ENCODE measurements around the gene CPED1. TPM values are rescaled to one million over a fixed set of nuclear protein-coding genes. Genes with fewer than 3 reads are reported as not detected.
"Not testable (repeated sequence)": the region's sequence is repeated elsewhere in the genome, so short reads cannot be mapped to it uniquely, and the experiment has no call there.

Gene CPED1
- total RNA-seq, 2 experiments from 2014 or later = 0.17 TPM; not detected in 1

- no peak overlapping the region for H3K4me3 Mint-ChIP-seq
- no peak overlapping the region for H3K27ac Mint-ChIP-seq
- POLR2A ChIA-PET = no interaction called here
- peaks cover 17% of the 10 kb centered on the region for H3K27me3 Mint-ChIP-seq
- no peaks in the 10 kb centered on the region for H3K36me3 Mint-ChIP-seq (ENCODE audit: low read depth)
- H3K9me3 Mint-ChIP-seq = no peaks in the 10 kb centered on the region
- DNase-seq = no peak
- CTCF ChIA-PET = no interaction called here
- no peaks in the 10 kb centered on the region for H3K4me1 Mint-ChIP-seq
Observed at GRCh38 chr7:121163699-121164098, 175.2 kb downstream of the CPED1 start.

DNA sequence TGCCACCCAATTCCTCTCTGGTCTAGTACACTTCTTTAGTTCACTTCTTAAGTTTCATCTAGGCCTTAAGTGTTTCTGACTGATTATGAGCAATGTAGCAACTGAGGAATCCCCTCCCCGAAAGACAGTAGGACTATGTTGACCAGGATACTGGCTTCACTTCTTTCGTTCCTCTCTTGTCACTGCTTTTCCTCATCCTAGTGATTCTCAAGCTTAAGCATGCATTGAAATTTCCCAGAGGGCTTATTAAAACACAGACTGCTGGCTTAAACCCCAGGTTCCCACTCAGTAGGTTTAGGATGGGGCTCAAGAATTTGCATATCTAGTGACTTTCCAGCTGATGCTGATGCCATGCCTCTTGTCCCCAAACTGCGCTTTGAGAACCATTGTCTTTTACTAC is 175.7 kb downstream of the CPED1 start:
- no peaks in the 10 kb centered on the region for H3K4me1 Mint-ChIP-seq
- H3K9me3 Mint-ChIP-seq = no peaks in the 10 kb centered on the region
- H3K27ac Mint-ChIP-seq = no peak overlapping the region
- no peaks in the 10 kb centered on the region for H3K36me3 Mint-ChIP-seq (ENCODE audit: low read depth)
- peaks cover 17% of the 10 kb centered on the region for H3K27me3 Mint-ChIP-seq
- H3K4me3 Mint-ChIP-seq = no peak overlapping the region
- POLR2A ChIA-PET = no interaction called here
- CTCF ChIA-PET = no interaction called here
- DNase-seq = no peak

- DNase-seq = no peak
- no peak overlapping the region for H3K27ac Mint-ChIP-seq
- H3K36me3 Mint-ChIP-seq (ENCODE audit: low read depth) = no peaks in the 10 kb centered on the region
- peaks cover 10% of the 10 kb centered on the region for H3K27me3 Mint-ChIP-seq
- no peaks in the 10 kb centered on the region for H3K4me1 Mint-ChIP-seq
- no peaks in the 10 kb centered on the region for H3K9me3 Mint-ChIP-seq
- H3K4me3 Mint-ChIP-seq = no peak overlapping the region
- ChIA-PET CTCF (interaction anchor here (1.0 kb wide), 1 partner anchor 10 kb away, joined by 3 read pairs; no protein-coding TSS in a partner anchor), POLR2A (interaction anchor here (0.6 kb wide), 1 partner anchor 1318 kb away, joined by 3 read pairs; no protein-coding TSS in a partner anchor)
Observed at GRCh38 chr7:121166916-121167315, 178.4 kb downstream of the CPED1 start.

- peaks cover 9% of the 10 kb centered on the region for H3K27me3 Mint-ChIP-seq
- H3K9me3 Mint-ChIP-seq = no peaks in the 10 kb centered on the region
- ChIA-PET CTCF (no interaction called here), POLR2A (no interaction called here)
- no peaks in the 10 kb centered on the region for H3K4me1 Mint-ChIP-seq
- H3K36me3 Mint-ChIP-seq (ENCODE audit: low read depth) = no peaks in the 10 kb centered on the region
- DNase-seq = no peak
- H3K27ac Mint-ChIP-seq = no peak overlapping the region
- H3K4me3 Mint-ChIP-seq = no peak overlapping the region
Observed at GRCh38 chr7:121167971-121168370, 179.5 kb downstream of the CPED1 start.

GRCh38 chr7:121169469-121169868 is 181.0 kb downstream of the CPED1 start:
- CTCF ChIA-PET = no interaction called here

GRCh38 chr7:121172484-121172883 is 184.0 kb downstream of the CPED1 start:
- Mint-ChIP-seq H3K36me3 (ENCODE audit: low read depth) (no peaks in the 10 kb centered on the region), H3K27ac (no peak overlapping the region), H3K4me1 (no peaks in the 10 kb centered on the region), H3K4me3 (no peak overlapping the region), H3K9me3 (no peaks in the 10 kb centered on the region), H3K27me3 (peaks cover 6% of the 10 kb centered on the region)
- CTCF ChIA-PET = no interaction called here
- POLR2A ChIA-PET = no interaction called here
- no peak for DNase-seq

More at GRCh38 chr7:121169469-121169868, 181.0 kb downstream of the CPED1 start:
- no peak for DNase-seq
- Mint-ChIP-seq H3K4me3 (no peak overlapping the region), H3K4me1 (no peaks in the 10 kb centered on the region), H3K27me3 (peaks cover 10% of the 10 kb centered on the region), H3K9me3 (no peaks in the 10 kb centered on the region), H3K27ac (no peak overlapping the region), H3K36me3 (ENCODE audit: low read depth) (no peaks in the 10 kb centered on the region)
- POLR2A ChIA-PET = no interaction called here

GRCh38 chr7:121175826-121176225 is 187.3 kb downstream of the CPED1 start:
- no peaks in the 10 kb centered on the region for H3K36me3 Mint-ChIP-seq (ENCODE audit: low read depth)
- H3K9me3 Mint-ChIP-seq = no peaks in the 10 kb centered on the region
- no peak overlapping the region for H3K4me3 Mint-ChIP-seq
- ChIA-PET POLR2A (no interaction called here), CTCF (no interaction called here)
- peaks cover 6% of the 10 kb centered on the region for H3K4me1 Mint-ChIP-seq
- DNase-seq = no peak
- H3K27ac Mint-ChIP-seq = no peak overlapping the region
- H3K27me3 Mint-ChIP-seq = peaks cover 4% of the 10 kb centered on the region

GRCh38 chr7:121178452-121178851 is 189.9 kb downstream of the CPED1 start:
- no peaks in the 10 kb centered on the region for H3K9me3 Mint-ChIP-seq
- H3K36me3 Mint-ChIP-seq (ENCODE audit: low read depth) = no peaks in the 10 kb centered on the region
- peaks cover 6% of the 10 kb centered on the region for H3K4me1 Mint-ChIP-seq
- no peak overlapping the region for H3K4me3 Mint-ChIP-seq
- no peak overlapping the region for H3K27ac Mint-ChIP-seq
- ChIA-PET POLR2A (no interaction called here), CTCF (no interaction called here)
- peaks cover 11% of the 10 kb centered on the region for H3K27me3 Mint-ChIP-seq
- DNase-seq = no peak

DNA sequence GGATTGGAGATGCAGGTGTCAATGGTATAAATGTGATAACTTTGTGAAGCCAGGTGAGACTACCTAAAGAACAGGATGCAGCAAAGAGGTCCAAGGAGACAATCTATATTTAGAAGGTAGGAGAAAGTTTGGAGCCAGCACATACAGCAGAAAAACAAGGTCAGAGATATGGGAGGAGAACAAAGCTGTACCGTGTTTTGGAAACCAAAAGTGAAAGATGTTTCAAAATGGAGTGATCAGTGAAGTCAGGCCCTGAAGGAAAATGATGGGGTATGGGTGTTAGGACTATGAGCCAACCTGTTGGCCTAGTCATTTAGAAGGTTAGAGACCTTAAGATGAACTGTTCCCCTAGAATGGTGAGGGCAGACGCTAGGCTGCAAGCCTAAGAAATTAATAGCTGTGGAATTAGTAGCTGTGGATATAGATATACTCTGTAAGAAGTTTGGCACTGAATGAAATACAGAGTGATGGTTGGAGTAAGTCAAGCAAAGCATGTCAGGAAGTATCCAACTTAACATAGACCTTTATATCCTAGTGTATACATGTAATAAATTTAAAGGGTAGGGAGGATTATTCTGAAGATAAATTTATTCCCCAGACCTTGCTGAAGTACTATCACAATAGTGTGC is 190.5 kb downstream of the CPED1 start:
- Mint-ChIP-seq H3K9me3 (no peaks in the 10 kb centered on the region), H3K27me3 (peaks cover 10% of the 10 kb centered on the region), H3K27ac (no peak overlapping the region), H3K36me3 (ENCODE audit: low read depth) (no peaks in the 10 kb centered on the region), H3K4me1 (peaks cover 6% of the 10 kb centered on the region), H3K4me3 (no peak overlapping the region)
- ChIA-PET POLR2A (no interaction called here), CTCF (no interaction called here)
- DNase-seq = no peak

- no peaks in the 10 kb centered on the region for H3K36me3 Mint-ChIP-seq (ENCODE audit: low read depth)
- no peak overlapping the region for H3K27ac Mint-ChIP-seq
- H3K4me3 Mint-ChIP-seq = no peak overlapping the region
- no peaks in the 10 kb centered on the region for H3K9me3 Mint-ChIP-seq
- peaks cover 12% of the 10 kb centered on the region for H3K27me3 Mint-ChIP-seq
- peaks cover 6% of the 10 kb centered on the region for H3K4me1 Mint-ChIP-seq
- DNase-seq = no peak
- CTCF ChIA-PET = no interaction called here
- POLR2A ChIA-PET = interaction anchor here (0.7 kb wide), 1 partner anchor 427 kb away, joined by 3 read pairs; no protein-coding TSS in a partner anchor
Observed at GRCh38 chr7:121180436-121181063, 192.0 kb downstream of the CPED1 start.

GRCh38 chr7:121181357-121181756 is 192.8 kb downstream of the CPED1 start:
- Mint-ChIP-seq H3K9me3 (no peaks in the 10 kb centered on the region), H3K36me3 (ENCODE audit: low read depth) (no peaks in the 10 kb centered on the region), H3K4me1 (peaks cover 6% of the 10 kb centered on the region), H3K4me3 (no peak overlapping the region), H3K27me3 (peaks cover 12% of the 10 kb centered on the region), H3K27ac (no peak overlapping the region)
- ChIA-PET POLR2A (interaction anchor here (0.7 kb wide), 1 partner anchor 426 kb away, joined by 3 read pairs; no protein-coding TSS in a partner anchor), CTCF (interaction anchor here (0.6 kb wide), 1 partner anchor 774 kb away, joined by 4 read pairs; no protein-coding TSS in a partner anchor)
- DNase-seq = no peak

- H3K27ac Mint-ChIP-seq = no peak overlapping the region
- H3K27me3 Mint-ChIP-seq = peaks cover 12% of the 10 kb centered on the region
- H3K4me3 Mint-ChIP-seq = no peak overlapping the region
- ChIA-PET CTCF (interaction anchor here (0.6 kb wide), 1 partner anchor 773 kb away, joined by 4 read pairs; no protein-coding TSS in a partner anchor), POLR2A (no interaction called here)
- no peak for DNase-seq
- no peaks in the 10 kb centered on the region for H3K9me3 Mint-ChIP-seq
- no peaks in the 10 kb centered on the region for H3K36me3 Mint-ChIP-seq (ENCODE audit: low read depth)
- peaks cover 6% of the 10 kb centered on the region for H3K4me1 Mint-ChIP-seq
Observed at GRCh38 chr7:121182281-121182680, 193.8 kb downstream of the CPED1 start.

- DNase-seq = no peak
- Mint-ChIP-seq H3K9me3 (no peaks in the 10 kb centered on the region), H3K4me1 (peaks cover 6% of the 10 kb centered on the region), H3K4me3 (no peak overlapping the region), H3K27ac (no peak overlapping the region), H3K27me3 (peaks cover 12% of the 10 kb centered on the region), H3K36me3 (ENCODE audit: low read depth) (no peaks in the 10 kb centered on the region)
- ChIA-PET CTCF (no interaction called here), POLR2A (no interaction called here)
Observed at GRCh38 chr7:121182902-121183301, 194.4 kb downstream of the CPED1 start.

DNA sequence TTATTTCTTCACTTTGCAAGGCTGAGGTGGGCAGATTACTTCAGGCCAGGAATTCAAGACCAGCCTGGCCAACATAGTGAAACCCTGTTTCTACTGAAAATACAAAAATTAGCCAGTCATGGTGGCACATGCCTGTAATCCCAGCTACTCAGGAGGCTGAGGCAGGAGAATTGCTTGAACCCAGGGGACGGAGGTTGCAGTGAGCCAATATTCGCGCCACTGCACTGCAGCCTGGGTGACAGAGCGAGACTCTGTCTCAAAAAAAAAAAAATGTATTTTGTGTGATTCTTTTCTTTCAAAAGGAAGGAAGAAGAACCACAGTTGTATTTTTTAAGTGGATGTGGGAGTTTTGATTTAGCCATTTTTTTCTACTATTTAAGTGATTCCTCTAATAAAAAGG is 195.4 kb downstream of the CPED1 start:
- H3K27ac Mint-ChIP-seq; POLR2A ChIA-PET; H3K4me3 Mint-ChIP-seq; H3K36me3 Mint-ChIP-seq (ENCODE audit: low read depth); CTCF ChIA-PET; H3K4me1 Mint-ChIP-seq; H3K9me3 Mint-ChIP-seq; DNase-seq: not testable (repeated sequence)
- peaks cover 12% of the 10 kb centered on the region for H3K27me3 Mint-ChIP-seq
